ENCODE data around the gene ZMYND11. TPM values are rescaled to one million over a fixed set of nuclear protein-coding genes. Genes with fewer than 3 reads are reported as not detected.

The ZMYND11 gene
- total RNA-seq, 4 donors from 2014 or later = 127 to 179 (median 154) TPM

- no peak overlapping the region for H3K4me3 ChIP-seq (replicated peaks in 1 of 3)
- H3K9me3 ChIP-seq = no peaks in the 10 kb centered on the region
- no peak for TF ChIP-seq POLR2A (IDR thresholded peaks at IDR 0.05)
- no peaks in the 10 kb centered on the region for H3K36me3 ChIP-seq
- no peak for DNase-seq
- intact Hi-C loops (cut with DNase I) = no loop called here
- H3K27me3 ChIP-seq = no peaks in the 10 kb centered on the region
- no peaks in the 10 kb centered on the region for H3K4me1 ChIP-seq
- WGBS, 2 donors = 79 to 80% methylated on average over 9 to 10 of the region's 10 CpGs
- no peak overlapping the region for H3K27ac ChIP-seq
Observed at GRCh38 chr10:269440-270074, 134.3 kb downstream of the ZMYND11 start.

GRCh38 chr10:271201-271600 lies 135.9 kb downstream of the ZMYND11 start:
- intact Hi-C loops (cut with DNase I) = no loop called here
- H3K4me1 ChIP-seq = no peaks in the 10 kb centered on the region
- DNase-seq = no peak
- no peaks in the 10 kb centered on the region for H3K9me3 ChIP-seq
- TF ChIP-seq CTCF (IDR thresholded peaks at IDR 0.05) (no peak), POLR2A (IDR thresholded peaks at IDR 0.05) (no peak)
- H3K27ac ChIP-seq = no peak overlapping the region
- no peak overlapping the region for H3K4me3 ChIP-seq (replicated peaks in 1 of 3)
- no peaks in the 10 kb centered on the region for H3K27me3 ChIP-seq
- H3K36me3 ChIP-seq = no peaks in the 10 kb centered on the region
- WGBS, 2 donors = 98 to 100% methylated on average over 3 of the region's 3 CpGs

GRCh38 chr10:271722-272121 lies 136.5 kb downstream of the ZMYND11 start:
- TF ChIP-seq CTCF (IDR thresholded peaks at IDR 0.05) = no peak
- TF ChIP-seq POLR2A (IDR thresholded peaks at IDR 0.05) = no peak
- DNase-seq = no peak
- Histone ChIP-seq H3K27ac (no peak overlapping the region), H3K27me3 (no peaks in the 10 kb centered on the region), H3K4me3 (replicated peaks in 1 of 3) (no peak overlapping the region), H3K36me3 (no peaks in the 10 kb centered on the region), H3K4me1 (no peaks in the 10 kb centered on the region), H3K9me3 (no peaks in the 10 kb centered on the region)
- WGBS, 2 donors = 91% methylated on average over 6 of the region's 6 CpGs
- intact Hi-C loops (cut with DNase I) = no loop called here

GRCh38 chr10:273088-273487 lies 137.8 kb downstream of the ZMYND11 start:
- Histone ChIP-seq H3K4me3 (replicated peaks in 1 of 3) (no peak overlapping the region), H3K27ac (no peak overlapping the region), H3K27me3 (no peaks in the 10 kb centered on the region), H3K36me3 (peaks cover 0 to 4% of the 10 kb centered on the region in 2 donors), H3K9me3 (no peaks in the 10 kb centered on the region), H3K4me1 (no peaks in the 10 kb centered on the region)
- 70 to 73% methylated on average over 9 to 15 of the region's 16 CpGs for WGBS, 2 donors
- intact Hi-C loops (cut with DNase I) = no loop called here
- TF ChIP-seq POLR2A (IDR thresholded peaks at IDR 0.05) (no peak), CTCF (IDR thresholded peaks at IDR 0.05) (no peak)
- peak; percentile 11 to 28 for DNase-seq

GRCh38 chr10:274866-275265 lies 139.6 kb downstream of the ZMYND11 start:
- DNase-seq = no peak
- peaks cover 0 to 4% of the 10 kb centered on the region in 2 donors for H3K36me3 ChIP-seq
- intact Hi-C loops (cut with DNase I) = no loop called here
- no peaks in the 10 kb centered on the region for H3K4me1 ChIP-seq
- no peak overlapping the region for H3K4me3 ChIP-seq (replicated peaks in 1 of 3)
- H3K27ac ChIP-seq = no peak overlapping the region
- no peaks in the 10 kb centered on the region for H3K27me3 ChIP-seq
- WGBS, 2 donors = 82 to 86% methylated on average over 2 of the region's 2 CpGs
- no peaks in the 10 kb centered on the region for H3K9me3 ChIP-seq
- TF ChIP-seq CTCF (IDR thresholded peaks at IDR 0.05) = no peak
- TF ChIP-seq POLR2A (IDR thresholded peaks at IDR 0.05) = no peak
